CD8-positive, alpha-beta memory T cell (primary cell): Measurements from ENCODE around the gene TMEM19. TPM values are rescaled to one million over a fixed set of nuclear protein-coding genes. Genes with fewer than 3 reads are reported as not detected.

Source experiments
- CTCF ChIA-PET: fragments of 350-600 bp; sonication (Branson Sonifier 250); formaldehyde crosslinking; loops from one replicate; lab custom pipeline; 2021; ENCODE audit warnings: antibody characterized with exemption; lab: Charles Lee
- POLR2A ChIA-PET: fragments of 350-600 bp; sonication (Branson Sonifier 250); formaldehyde crosslinking; loops from one replicate; lab custom pipeline; 2021; ENCODE audit warnings: antibody characterized with exemption; lab: Charles Lee
- DNase-seq, 5 donors: peaks; one replicate each; pipeline versions ENCODE4 v3.0.0 to v3.0.0-alpha.2; 2020 to 2022; ENCODE audit warnings: mixed read lengths in 1 of 5
- H3K27ac ChIP-seq: one replicate; pipeline ENCODE4 v1.7.0; 2013; ENCODE audit warnings: low read depth, mild to moderate bottlenecking, low read length, moderate library complexity
- H3K27me3 ChIP-seq: 2 replicates; pipeline ENCODE4 v1.7.0; 2013; ENCODE audit warnings: low read length, mild to moderate bottlenecking; ENCODE audit not compliant: insufficient read depth, poor library complexity, severe bottlenecking
- H3K36me3 ChIP-seq: 2 replicates; pipeline ENCODE4 v1.7.0; 2013; ENCODE audit warnings: mild to moderate bottlenecking, low read length, moderate library complexity; ENCODE audit not compliant: insufficient read depth
- H3K4me1 ChIP-seq: 2 replicates; pipeline ENCODE4 v1.7.0; 2013; ENCODE audit warnings: mild to moderate bottlenecking, low read length, moderate library complexity; ENCODE audit not compliant: insufficient read depth
- H3K4me3 ChIP-seq: 2 replicates; pipeline ENCODE4 v1.7.0; 2013; ENCODE audit warnings: mild to moderate bottlenecking, low read length
- H3K9me3 ChIP-seq: 2 replicates; pipeline ENCODE4 v1.7.0; 2013; ENCODE audit warnings: mild to moderate bottlenecking, low read length
- H3K27ac Mint-ChIP-seq, 8 donors: one replicate each; pipeline ENCODE4 v1.8.0; 2020 to 2021; ENCODE audit warnings: mixed read lengths in 8 of 8, mild to moderate bottlenecking in 6 of 8, inconsistent platforms in 3 of 8, moderate library complexity in 3 of 8
- H3K27me3 Mint-ChIP-seq, 2 donors: one replicate each; pipeline ENCODE4 v1.8.0; 2020 to 2021; ENCODE audit warnings: mixed read lengths in 2 of 2, mild to moderate bottlenecking in 1 of 2, moderate library complexity in 1 of 2
- H3K36me3 Mint-ChIP-seq, 3 donors: one replicate each; pipeline ENCODE4 v1.8.0; 2020 to 2021; ENCODE audit warnings: mixed read lengths in 3 of 3, inconsistent platforms in 1 of 3, mild to moderate bottlenecking in 1 of 3
- H3K4me1 Mint-ChIP-seq, 3 donors: one replicate each; pipeline ENCODE4 v1.8.0; 2020 to 2021; ENCODE audit warnings: mixed read lengths in 3 of 3, inconsistent platforms in 1 of 3, mild to moderate bottlenecking in 1 of 3
- H3K4me3 Mint-ChIP-seq, 7 donors: one replicate each; pipeline ENCODE4 v1.8.0; 2020 to 2021; ENCODE audit warnings: mixed read lengths in 7 of 7, mild to moderate bottlenecking in 6 of 7, moderate library complexity in 4 of 7, inconsistent platforms in 2 of 7
- H3K9me3 Mint-ChIP-seq, 5 donors: one replicate each; pipeline ENCODE4 v1.8.0; 2020 to 2022; ENCODE audit warnings: mixed read lengths in 5 of 5, mild to moderate bottlenecking in 3 of 5, moderate library complexity in 2 of 5, inconsistent platforms in 1 of 5
- polyA plus RNA-seq: library from polyadenylated mRNA; unstranded; fragments of 300-500 nt; fragmentation: Illumina TruSeq; gene quantifications from one replicate; pipeline ENCODE4 v1.2.3, GENCODE V29; 2021
- total RNA-seq, 2 experiments: library from RNA; stranded (reverse); gene quantifications; one replicate each; pipeline ENCODE4 v1.2.3, GENCODE V29; 2021

Gene TMEM19
- total and polyA plus RNA-seq, 3 experiments from 2014 or later = 18.6 to 33.6 (median 21.4) TPM

GRCh38 chr12:71731439-71732356 lies 45.8 kb downstream of the TMEM19 start:
- Mint-ChIP-seq H3K4me3 (no peak overlapping the region), H3K27ac (peak overlapping the region in 1 of 8 donors; percentile 25), H3K9me3 (no peaks in the 10 kb centered on the region), H3K36me3 (no peaks in the 10 kb centered on the region), H3K4me1 (no peaks in the 10 kb centered on the region), H3K27me3 (peaks cover 3% of the 10 kb centered on the region in 2 donors)
- DNase-seq = no peak
- Histone ChIP-seq H3K27me3 (no peaks in the 10 kb centered on the region), H3K4me1 (no peaks in the 10 kb centered on the region), H3K36me3 (no peaks in the 10 kb centered on the region), H3K27ac (no peak overlapping the region), H3K4me3 (no peak overlapping the region), H3K9me3 (no peaks in the 10 kb centered on the region)
- POLR2A ChIA-PET = no interaction called here
- CTCF ChIA-PET = interaction anchor here (0.7 to 1.0 kb wide), 3 partner anchors 14 to 328 kb away, joined by 3 read pairs; no protein-coding TSS in a partner anchor

DNA sequence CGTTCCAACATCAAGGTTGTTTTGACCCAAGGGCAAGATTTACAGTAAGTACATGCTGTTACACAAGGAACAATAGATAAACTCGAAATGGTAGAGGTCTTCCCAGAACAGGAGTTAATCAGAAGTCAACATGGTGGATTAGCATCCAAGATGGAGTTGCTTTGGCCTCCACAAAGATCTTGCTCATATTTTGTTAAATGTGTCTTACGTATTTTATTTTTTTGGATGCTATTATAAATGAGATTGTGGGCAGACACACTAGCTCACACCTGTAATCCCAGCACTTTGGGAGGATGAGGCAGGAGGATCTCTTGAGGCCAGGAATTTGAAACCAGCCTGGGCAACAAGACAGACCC lies 46.5 kb downstream of the TMEM19 start:
- Histone ChIP-seq H3K4me3 (no peak overlapping the region), H3K27ac (no peak overlapping the region), H3K27me3 (no peaks in the 10 kb centered on the region), H3K9me3 (no peaks in the 10 kb centered on the region), H3K4me1 (no peaks in the 10 kb centered on the region), H3K36me3 (no peaks in the 10 kb centered on the region)
- no peaks in the 10 kb centered on the region for H3K9me3 Mint-ChIP-seq
- POLR2A ChIA-PET = no interaction called here
- no peaks in the 10 kb centered on the region for H3K36me3 Mint-ChIP-seq
- H3K4me1 Mint-ChIP-seq = no peaks in the 10 kb centered on the region
- CTCF ChIA-PET = interaction anchor here (0.7 kb wide), 1 partner anchor 329 kb away, joined by 3 read pairs; no protein-coding TSS in a partner anchor
- no peak overlapping the region for H3K4me3 Mint-ChIP-seq
- H3K27ac Mint-ChIP-seq = no peak overlapping the region
- peaks cover 2 to 3% of the 10 kb centered on the region in 2 donors for H3K27me3 Mint-ChIP-seq
- no peak for DNase-seq

- Histone ChIP-seq H3K27ac (no peak overlapping the region), H3K4me3 (no peak overlapping the region), H3K27me3 (no peaks in the 10 kb centered on the region), H3K36me3 (no peaks in the 10 kb centered on the region), H3K4me1 (no peaks in the 10 kb centered on the region), H3K9me3 (no peaks in the 10 kb centered on the region)
- peaks cover 5 to 6% of the 10 kb centered on the region in 2 donors for H3K27me3 Mint-ChIP-seq
- H3K4me1 Mint-ChIP-seq = no peaks in the 10 kb centered on the region
- DNase-seq = no peak
- CTCF ChIA-PET = no interaction called here
- no peaks in the 10 kb centered on the region for H3K9me3 Mint-ChIP-seq
- H3K36me3 Mint-ChIP-seq = no peaks in the 10 kb centered on the region
- peak overlapping the region in 2 of 8 donors; percentile 0 to 1 for H3K27ac Mint-ChIP-seq
- no peak overlapping the region for H3K4me3 Mint-ChIP-seq
- POLR2A ChIA-PET = no interaction called here
These were observed 51.3 kb downstream of the TMEM19 start for GRCh38 chr12:71737197-71737596.

DNA sequence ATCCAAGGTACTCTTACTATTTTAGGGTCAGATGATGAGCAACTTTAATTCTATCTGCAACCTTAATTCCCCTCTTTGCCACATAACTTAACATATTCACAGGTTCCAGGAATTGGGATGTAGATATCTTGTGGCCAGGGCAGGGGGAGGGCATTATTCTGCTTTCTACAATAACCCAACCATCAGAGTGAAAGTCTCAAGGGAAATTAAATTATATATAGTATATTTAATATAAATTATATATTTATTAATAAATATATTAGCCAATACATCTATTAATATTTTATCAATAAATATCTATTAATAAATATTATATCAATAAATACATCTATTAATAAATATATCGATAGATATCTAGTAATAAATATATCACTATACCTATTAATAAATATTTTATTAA lies 57.1 kb downstream of the TMEM19 start:
- no peaks in the 10 kb centered on the region for H3K4me1 ChIP-seq
- Mint-ChIP-seq H3K9me3 (no peaks in the 10 kb centered on the region), H3K4me1 (no peaks in the 10 kb centered on the region), H3K4me3 (no peak overlapping the region), H3K27me3 (peaks cover 9 to 10% of the 10 kb centered on the region in 2 donors), H3K36me3 (no peaks in the 10 kb centered on the region), H3K27ac (no peak overlapping the region)
- no peak overlapping the region for H3K27ac ChIP-seq
- H3K4me3 ChIP-seq = no peak overlapping the region
- H3K9me3 ChIP-seq = no peaks in the 10 kb centered on the region
- no peaks in the 10 kb centered on the region for H3K36me3 ChIP-seq
- ChIA-PET POLR2A (no interaction called here), CTCF (no interaction called here)
- no peaks in the 10 kb centered on the region for H3K27me3 ChIP-seq
- DNase-seq = no peak

DNA sequence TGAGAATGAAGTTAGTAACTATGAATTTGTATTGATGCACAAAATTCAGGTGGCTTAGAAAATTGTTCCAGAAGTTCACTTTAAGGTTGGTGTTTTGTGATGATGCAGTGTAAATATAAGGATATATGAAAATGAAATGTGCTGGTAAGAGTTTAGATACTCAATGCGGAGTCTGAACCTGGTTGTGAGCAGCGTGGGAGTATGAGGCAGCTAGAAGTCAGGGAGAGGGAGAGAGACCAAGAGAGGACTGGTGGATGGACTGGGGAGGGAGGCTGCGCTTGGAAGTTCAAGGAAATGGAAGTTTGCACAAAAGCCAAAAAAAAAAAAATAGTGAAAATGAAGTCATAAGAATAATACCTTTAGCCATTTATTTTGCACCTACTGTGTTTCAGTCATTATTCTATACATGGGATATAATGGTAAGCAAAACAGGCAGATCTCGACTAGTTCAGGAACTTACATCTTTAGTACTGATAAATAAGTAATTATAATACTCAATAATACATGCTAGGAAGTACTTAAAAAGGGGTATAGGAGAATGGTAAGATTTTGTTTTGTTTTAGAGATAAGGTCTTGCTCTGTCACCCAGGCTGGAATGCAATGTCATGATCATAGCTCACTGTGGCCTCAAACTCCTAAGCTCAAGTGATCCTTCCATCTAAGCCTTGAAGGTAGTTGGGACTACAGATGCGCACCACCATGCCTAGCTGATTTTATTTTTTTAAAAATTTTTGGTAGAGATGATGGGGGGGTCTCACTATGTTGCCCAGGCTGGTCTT lies 58.8 kb downstream of the TMEM19 start:
- H3K9me3 ChIP-seq = no peaks in the 10 kb centered on the region
- POLR2A ChIA-PET = interaction anchor here (1.0 kb wide), 1 partner anchor 9 kb away, joined by 3 read pairs; no protein-coding TSS in a partner anchor
- no peaks in the 10 kb centered on the region for H3K27me3 ChIP-seq
- H3K27ac ChIP-seq = no peak overlapping the region
- Mint-ChIP-seq H3K27ac (peak overlapping the region in 1 of 8 donors; percentile 14), H3K36me3 (no peaks in the 10 kb centered on the region), H3K4me1 (no peaks in the 10 kb centered on the region), H3K9me3 (no peaks in the 10 kb centered on the region), H3K27me3 (peaks cover 12 to 21% of the 10 kb centered on the region in 2 donors), H3K4me3 (no peak overlapping the region)
- no peaks in the 10 kb centered on the region for H3K4me1 ChIP-seq
- no peak overlapping the region for H3K4me3 ChIP-seq
- no peak for DNase-seq
- CTCF ChIA-PET = interaction anchor here (1.5 to 1.6 kb wide), 2 partner anchors 10 to 13 kb away, joined by 3 to 5 read pairs; partner anchors contain the start of gene RAB21
- H3K36me3 ChIP-seq = no peaks in the 10 kb centered on the region

GRCh38 chr12:71746974-71747611 lies 61.2 kb downstream of the TMEM19 start:
- no peaks in the 10 kb centered on the region for H3K9me3 ChIP-seq
- Mint-ChIP-seq H3K4me1 (no peaks in the 10 kb centered on the region), H3K27me3 (peaks cover 16 to 31% of the 10 kb centered on the region in 2 donors), H3K4me3 (no peak overlapping the region), H3K9me3 (no peaks in the 10 kb centered on the region), H3K27ac (no peak overlapping the region), H3K36me3 (no peaks in the 10 kb centered on the region)
- no peak overlapping the region for H3K27ac ChIP-seq
- H3K36me3 ChIP-seq = no peaks in the 10 kb centered on the region
- H3K27me3 ChIP-seq = no peaks in the 10 kb centered on the region
- H3K4me1 ChIP-seq = no peaks in the 10 kb centered on the region
- no peak overlapping the region for H3K4me3 ChIP-seq
- peak; percentile 12 to 62 (median 52) for DNase-seq
- ChIA-PET POLR2A (interaction anchor here (1.0 to 1.2 kb wide), 2 partner anchors 9 to 83 kb away, joined by 3 read pairs; partner anchors contain the start of gene THAP2), CTCF (interaction anchor here (0.7 to 3.5 kb wide), 23 partner anchors 8 to 1846 kb away, joined by 3 to 20 read pairs (median 4); partner anchors contain the start of genes RAB21, THAP2, TMEM19 and ZFC3H1)

GRCh38 chr12:71748081-71748850 lies 62.4 kb downstream of the TMEM19 start:
- H3K36me3 ChIP-seq = no peaks in the 10 kb centered on the region
- Mint-ChIP-seq H3K9me3 (no peaks in the 10 kb centered on the region), H3K27me3 (peaks cover 18 to 31% of the 10 kb centered on the region in 2 donors), H3K4me1 (no peaks in the 10 kb centered on the region), H3K36me3 (no peaks in the 10 kb centered on the region), H3K27ac (no peak overlapping the region), H3K4me3 (no peak overlapping the region)
- H3K4me1 ChIP-seq = no peaks in the 10 kb centered on the region
- DNase-seq = no peak
- ChIA-PET CTCF (interaction anchor here (1.9 to 3.5 kb wide), 6 partner anchors 7 to 333 kb away, joined by 8 to 20 read pairs (median 15); partner anchors contain the start of genes RAB21, THAP2, TMEM19 and ZFC3H1), POLR2A (no interaction called here)
- H3K27ac ChIP-seq = no peak overlapping the region
- H3K27me3 ChIP-seq = no peaks in the 10 kb centered on the region
- no peaks in the 10 kb centered on the region for H3K9me3 ChIP-seq
- no peak overlapping the region for H3K4me3 ChIP-seq
